MM.1S (cell line): ENCODE measurements around the gene CFAP251.

Experiments used
- CTCF ChIP-seq: fragments of 300-600 bp; sonication (generic); IDR thresholded peaks from 2 replicates; pipeline ENCODE4 v1.5.1; 2016; ENCODE audit warnings: antibody characterized with exemption, low read length, mixed read lengths
- EZH2 ChIP-seq: fragments of 300-600 bp; sonication (generic); optimal IDR thresholded peaks from 2 replicates; pipeline ENCODE3; 2017; ENCODE audit warnings: low read depth, mild to moderate bottlenecking, antibody characterized with exemption, low read length, mixed read lengths
- EZH2phosphoT487 ChIP-seq: fragments of 300-600 bp; sonication (generic); IDR thresholded peaks from 2 replicates; pipeline ENCODE4 v1.6.1; 2018; ENCODE audit warnings: antibody characterized with exemption, low read length

- TF ChIP-seq EZH2phosphoT487 (no peak), CTCF (no peak), EZH2 (no peak)
These were observed 124.5 kb downstream of the CFAP251 start for GRCh38 chr12:122042910-122043309.
